Measurements from ENCODE around the gene MITF. TPM values are rescaled to one million over a fixed set of nuclear protein-coding genes. Genes with fewer than 3 reads are reported as not detected.

Gene MITF
- total RNA-seq, 1 donor from 2014 or later = 57.7 TPM

GRCh38 chr3:69774029-69774428 lies 34.8 kb downstream of the MITF start:
- H3K36me3 ChIP-seq = no peaks in the 10 kb centered on the region
- H3K27ac ChIP-seq = no peak overlapping the region
- TF ChIP-seq POLR2AphosphoS5 (IDR thresholded peaks at IDR 0.05; ENCODE audit: insufficient read depth in 1 of 2, low read depth in 1 of 2) (no peak), CTCF (IDR thresholded peaks at IDR 0.05) (no peak), POLR2A (IDR thresholded peaks at IDR 0.05) (no peak)
- intact Hi-C loops (cut with DNase I) = no loop called here
- no peak for DNase-seq (ENCODE audit: extremely low spot score in 2 of 2)
- H3K4me1 ChIP-seq = peaks cover 78% of the 10 kb centered on the region
- no peaks in the 10 kb centered on the region for H3K9me3 ChIP-seq
- H3K4me3 ChIP-seq = no peak overlapping the region
- no peaks in the 10 kb centered on the region for H3K27me3 ChIP-seq

- H3K27me3 ChIP-seq = no peaks in the 10 kb centered on the region
- peaks cover 68% of the 10 kb centered on the region for H3K4me1 ChIP-seq
- no peak for DNase-seq (ENCODE audit: extremely low spot score in 2 of 2)
- intact Hi-C loops (cut with DNase I) = no loop called here
- TF ChIP-seq POLR2AphosphoS5 (IDR thresholded peaks at IDR 0.05; ENCODE audit: insufficient read depth in 1 of 2, low read depth in 1 of 2) = no peak
- no peak for TF ChIP-seq CTCF (IDR thresholded peaks at IDR 0.05)
- H3K4me3 ChIP-seq = no peak overlapping the region
- no peaks in the 10 kb centered on the region for H3K36me3 ChIP-seq
- no peak overlapping the region for H3K27ac ChIP-seq
- H3K9me3 ChIP-seq = no peaks in the 10 kb centered on the region
Observed at GRCh38 chr3:69775751-69776150, 36.5 kb downstream of the MITF start.

GRCh38 chr3:69776289-69776688 lies 37.0 kb downstream of the MITF start:
- no peak for DNase-seq (ENCODE audit: extremely low spot score in 2 of 2)
- intact Hi-C loops (cut with DNase I) = no loop called here
- Histone ChIP-seq H3K36me3 (no peaks in the 10 kb centered on the region), H3K9me3 (no peaks in the 10 kb centered on the region), H3K27ac (no peak overlapping the region), H3K4me3 (no peak overlapping the region), H3K27me3 (no peaks in the 10 kb centered on the region), H3K4me1 (peaks cover 62% of the 10 kb centered on the region)
- no peak for TF ChIP-seq POLR2A (IDR thresholded peaks at IDR 0.05)
- no peak for TF ChIP-seq POLR2AphosphoS5 (IDR thresholded peaks at IDR 0.05; ENCODE audit: insufficient read depth in 1 of 2, low read depth in 1 of 2)
- TF ChIP-seq CTCF (IDR thresholded peaks at IDR 0.05) = no peak

GRCh38 chr3:69776920-69777581 lies 37.8 kb downstream of the MITF start:
- H3K4me1 ChIP-seq = peaks cover 55% of the 10 kb centered on the region
- no peak for DNase-seq (ENCODE audit: extremely low spot score in 2 of 2)
- intact Hi-C loops (cut with DNase I) = no loop called here
- no peaks in the 10 kb centered on the region for H3K36me3 ChIP-seq
- no peak overlapping the region for H3K4me3 ChIP-seq
- H3K9me3 ChIP-seq = no peaks in the 10 kb centered on the region
- no peak for TF ChIP-seq POLR2A (IDR thresholded peaks at IDR 0.05)
- no peak for TF ChIP-seq CTCF (IDR thresholded peaks at IDR 0.05)
- no peak for TF ChIP-seq POLR2AphosphoS5 (IDR thresholded peaks at IDR 0.05; ENCODE audit: insufficient read depth in 1 of 2, low read depth in 1 of 2)
- no peak overlapping the region for H3K27ac ChIP-seq
- no peaks in the 10 kb centered on the region for H3K27me3 ChIP-seq

- H3K4me3 ChIP-seq = no peak overlapping the region
- no peak for TF ChIP-seq POLR2A (IDR thresholded peaks at IDR 0.05)
- TF ChIP-seq CTCF (IDR thresholded peaks at IDR 0.05) = no peak
- no peak for TF ChIP-seq POLR2AphosphoS5 (IDR thresholded peaks at IDR 0.05; ENCODE audit: insufficient read depth in 1 of 2, low read depth in 1 of 2)
- DNase-seq (ENCODE audit: extremely low spot score in 2 of 2) = no peak
- H3K36me3 ChIP-seq = no peaks in the 10 kb centered on the region
- intact Hi-C loops (cut with DNase I) = no loop called here
- H3K9me3 ChIP-seq = no peaks in the 10 kb centered on the region
- H3K4me1 ChIP-seq = peaks cover 51% of the 10 kb centered on the region
- H3K27me3 ChIP-seq = no peaks in the 10 kb centered on the region
- H3K27ac ChIP-seq = no peak overlapping the region
Observed at GRCh38 chr3:69777582-69777967, 38.3 kb downstream of the MITF start.
